SK-N-SH (cell line): Measurements from ENCODE around the gene LRP1-AS. TPM values are rescaled to one million over a fixed set of nuclear protein-coding genes. Genes with fewer than 3 reads are reported as not detected.

Experiments used
- CTCF ChIA-PET: fragments of 300-600, 350-600 bp; formaldehyde crosslinking; extraction: SDS; loops from one replicate; lab custom pipeline; 2021; lab: Yijun Ruan, JAX
- POLR2A ChIA-PET: fragments of 350-600 bp; sonication (Branson Sonifier 250); formaldehyde crosslinking; extraction: SDS; loops from one replicate; lab custom pipeline; 2020; ENCODE audit warnings: antibody characterized with exemption, inconsistent platforms; lab: Yijun Ruan, JAX
- DNase-seq: peaks from one replicate; pipeline ENCODE4 v3.0.0; 2012
- H2AFZ ChIP-seq: fragments of 200-600 bp; sonication (generic); 2 replicates; pipeline ENCODE4 v1.8.1; 2016; ENCODE audit warnings: antibody characterized with exemption, mild to moderate bottlenecking, low read depth
- H3F3A ChIP-seq: fragments of 200-600 bp; sonication (generic); replicated peaks from 2 replicates; pipeline ENCODE3; 2016; ENCODE audit warnings: antibody characterized with exemption, mild to moderate bottlenecking; ENCODE audit not compliant: insufficient read depth
- H3K27ac ChIP-seq, 2 experiments: fragments of 200-500 bp in 1 of 2; fragments of 200-600 bp in 1 of 2; sonication (Bioruptor generic) in 1 of 2; sonication (generic), shearing (Covaris generic) in 1 of 2; 2 replicates each; pipeline versions ENCODE4 v1.5.1 to v1.6.1; 2014 to 2016; ENCODE audit warnings: low read depth in 2 of 2, inconsistent platforms in 1 of 2, low read length in 1 of 2, mild to moderate bottlenecking in 1 of 2, mixed read lengths in 1 of 2
- H3K27me3 ChIP-seq: fragments of 200-600 bp; sonication (generic), shearing (Covaris generic); 2 replicates; pipeline ENCODE4 v1.6.1; 2016; ENCODE audit warnings: mixed run types; ENCODE audit not compliant: insufficient read depth
- H3K36me3 ChIP-seq, 2 experiments: fragments of 200-500 bp in 1 of 2; fragments of 200-600 bp in 1 of 2; sonication (Bioruptor generic) in 1 of 2; sonication (generic) in 1 of 2; replicated peaks in 1 of 2; 2 replicates each; pipeline versions ENCODE3 to v1.5.1; 2014 to 2016; ENCODE audit warnings: low read length in 1 of 2, mild to moderate bottlenecking in 1 of 2; ENCODE audit not compliant: insufficient read depth in 2 of 2, control insufficient read depth in 1 of 2
- H3K4me1 ChIP-seq, 2 experiments: fragments of 200-500 bp in 1 of 2; fragments of 200-600 bp in 1 of 2; sonication (Bioruptor generic) in 1 of 2; sonication (generic), shearing (Covaris generic) in 1 of 2; 2 replicates each; pipeline versions ENCODE4 v1.5.1 to v1.6.1; 2014 to 2016; ENCODE audit warnings: low read depth in 1 of 2, low read length in 1 of 2, mixed run types in 1 of 2; ENCODE audit not compliant: insufficient read depth in 2 of 2, control insufficient read depth in 1 of 2
- H3K4me2 ChIP-seq: fragments of 200-600 bp; sonication (generic), shearing (Covaris generic); 2 replicates; pipeline ENCODE4 v1.6.1; 2017; ENCODE audit warnings: mixed run types
- H3K4me3 ChIP-seq, 2 experiments: fragments of 200-500 bp in 1 of 2; fragments of 200-600 bp in 1 of 2; sonication (Bioruptor generic) in 1 of 2; sonication (generic), shearing (Covaris generic) in 1 of 2; 2 replicates each; pipeline versions ENCODE4 v1.5.1 to v1.8.1; 2014 to 2016; ENCODE audit warnings: low read depth in 2 of 2, inconsistent platforms in 1 of 2, low read length in 1 of 2, mild to moderate bottlenecking in 1 of 2, mixed read lengths in 1 of 2, moderate library complexity in 1 of 2
- H3K79me2 ChIP-seq: fragments of 200-600 bp; sonication (generic); 2 replicates; pipeline ENCODE4 v1.8.1; 2017; ENCODE audit warnings: mild to moderate bottlenecking; ENCODE audit not compliant: insufficient read depth
- H3K9ac ChIP-seq: fragments of 200-600 bp; sonication (generic); 2 replicates; pipeline ENCODE4 v1.6.1; 2017; ENCODE audit warnings: mixed run types
- H3K9me2 ChIP-seq: fragments of 200-600 bp; sonication (generic); 2 replicates; pipeline ENCODE4 v1.6.1; 2017; ENCODE audit warnings: mixed run types
- H3K9me3 ChIP-seq: fragments of 200-600 bp; sonication (generic); 2 replicates; pipeline ENCODE4 v1.6.1; 2017; ENCODE audit warnings: mixed run types, mild to moderate bottlenecking, moderate library complexity
- H4K20me1 ChIP-seq: fragments of 200-600 bp; sonication (generic); 2 replicates; pipeline ENCODE4 v1.6.1; 2017; ENCODE audit warnings: mild to moderate bottlenecking, mixed run types; ENCODE audit not compliant: insufficient read depth
- CHD2 ChIP-seq: fragments of 150-350 bp; IDR thresholded peaks from 2 replicates; pipeline ENCODE4 v1.6.1; 2018; ENCODE audit warnings: low read length; ENCODE audit not compliant: partially characterized antibody
- ELF1 ChIP-seq: IDR thresholded peaks from 2 replicates; pipeline ENCODE4 v1.4.0; 2012
- EP300 ChIP-seq, 2 experiments: IDR thresholded peaks; 2 replicates each; pipeline versions ENCODE4 v1.4.0 to v1.6.1; 2012; ENCODE audit warnings: borderline replicate concordance in 1 of 2, low read depth in 1 of 2, low read length in 1 of 2
- EZH2phosphoT487 ChIP-seq: fragments of 200-600 bp; sonication (generic); IDR thresholded peaks from 2 replicates; pipeline ENCODE4 v1.6.1; 2017; ENCODE audit warnings: low read depth, mixed run types, mild to moderate bottlenecking, antibody characterized with exemption, moderate library complexity, borderline replicate concordance
- FOXJ3 ChIP-seq: sonication (generic); formaldehyde crosslinking; IDR thresholded peaks from 2 replicates; pipeline ENCODE4 v1.5.1; 2020; ENCODE audit warnings: mild to moderate bottlenecking, missing genetic modification reagents
- FOXM1 ChIP-seq: IDR thresholded peaks from 2 replicates; pipeline ENCODE4 v1.4.0; 2012; ENCODE audit warnings: low read depth, mild to moderate bottlenecking
- GABPA ChIP-seq: IDR thresholded peaks from 2 replicates; pipeline ENCODE4 v1.4.0; 2012; ENCODE audit warnings: low read depth, mild to moderate bottlenecking
- GATA2 ChIP-seq: sonication (generic); formaldehyde crosslinking; IDR thresholded peaks from 2 replicates; pipeline ENCODE4 v1.5.0; 2020; ENCODE audit warnings: mild to moderate bottlenecking, missing genetic modification reagents
- MEF2A ChIP-seq: IDR thresholded peaks from 2 replicates; pipeline ENCODE4 v1.4.0; 2012; ENCODE audit warnings: low read depth, borderline replicate concordance
- MXI1 ChIP-seq: IDR thresholded peaks from 2 replicates; pipeline ENCODE4 v1.6.1; 2012; ENCODE audit warnings: mild to moderate bottlenecking, low read depth, low read length, improper control_type of control experiment
- PBX3 ChIP-seq: IDR thresholded peaks from 2 replicates; pipeline ENCODE4; 2012
- POLR2AphosphoS5 ChIP-seq: IDR thresholded peaks from 2 replicates; pipeline ENCODE4 v1.6.1; 2012; ENCODE audit warnings: low read depth, low read length
- RAD21 ChIP-seq: IDR thresholded peaks from 2 replicates; pipeline ENCODE4 v1.6.1; 2012; ENCODE audit warnings: mild to moderate bottlenecking, low read length
- RCOR1 ChIP-seq: fragments of 150-350 bp; IDR thresholded peaks from 2 replicates; pipeline ENCODE4 v1.6.1; 2017; ENCODE audit warnings: antibody characterized with exemption, low read length
- RFX5 ChIP-seq: IDR thresholded peaks from 2 replicates; pipeline ENCODE4 v1.6.1; 2012; ENCODE audit warnings: mild to moderate bottlenecking, improper control_type of control experiment, low read length
- RXRA ChIP-seq: IDR thresholded peaks from 2 replicates; pipeline ENCODE4 v1.4.0; 2012; ENCODE audit warnings: low read depth, mild to moderate bottlenecking, borderline replicate concordance
- TCF12 ChIP-seq: IDR thresholded peaks from 2 replicates; pipeline ENCODE4 v1.4.0; 2012
- TEAD4 ChIP-seq: IDR thresholded peaks from 2 replicates; pipeline ENCODE4 v1.4.0; 2012; ENCODE audit warnings: mild to moderate bottlenecking, borderline replicate concordance; ENCODE audit not compliant: insufficient read depth
- YY1 ChIP-seq: IDR thresholded peaks from 2 replicates; pipeline ENCODE4 v1.4.0; 2012; ENCODE audit warnings: low read depth, mild to moderate bottlenecking
- WGBS: methylation state at CpG from one replicate; pipeline ENCODE4 v1.1.6; 2017; ENCODE audit warnings: low lambda C conversion rate; 5-methylcytosine and 5-hydroxymethylcytosine counted together
- polyA plus RNA-seq, 3 experiments: library from polyadenylated mRNA; depleted of rRNA; stranded (reverse); fragments of >200 nt; gene quantifications; 2 replicates each; pipeline ENCODE4 v1.2.3, GENCODE V29; 2012
- TF ChIP-seq, protein P1 (sequence below): IDR thresholded peaks from 2 replicates; pipeline ENCODE4 v1.6.1; 2012; ENCODE audit warnings: mild to moderate bottlenecking, low read depth, low read length, moderate library complexity
- TF ChIP-seq, protein P2 (sequence below): IDR thresholded peaks from 2 replicates; pipeline ENCODE4 v1.4.0; 2012; ENCODE audit warnings: low read depth

Gene LRP1-AS
- polyA plus RNA-seq, 1 of the 3 experiments (the other 2 are of a cell fraction): not detected

GRCh38 chr12:57149245-57149900 lies 2.0 kb upstream of the LRP1-AS start:
- H3K9me2 ChIP-seq: no peaks in the 10 kb centered on the region
- no peaks in the 10 kb centered on the region for H3K9me3 ChIP-seq
- no peak overlapping the region for H2AFZ ChIP-seq
- peaks cover 8 to 41% of the 10 kb centered on the region in 2 experiments for H3K36me3 ChIP-seq
- no peak for DNase-seq
- ChIA-PET POLR2A (no interaction called here), CTCF (interaction anchor here (1.2 to 33.3 kb wide), 5 partner anchors 11 to 89 kb away, joined by 3 to 616 read pairs (median 7); partner anchors contain the start of gene LRP1)
- H4K20me1 ChIP-seq: peaks cover 5% of the 10 kb centered on the region; the same call in 1 of the 2 replicates
- H3K4me2 ChIP-seq: 0 out of 2 replicates have a peak overlapping the region, but pooled peaks have one; percentile 8
- peaks cover 35 to 59% of the 10 kb centered on the region in 2 experiments for H3K4me1 ChIP-seq
- TF ChIP-seq EP300 (IDR thresholded peaks at IDR 0.05; ENCODE audit: borderline replicate concordance in 1 of 2, low read depth in 1 of 2, low read length in 1 of 2) (no peak), POLR2AphosphoS5 (no peak), RCOR1 (no peak), GATA2 (CRISPR knock-in tag) (no peak), TEAD4 (no peak), GABPA (no peak), RAD21 (no peak), RFX5 (no peak), RXRA (no peak), EZH2phosphoT487 (no peak), YY1 (no peak), FOXM1 (no peak), MXI1 (no peak)
- no peak overlapping the region for H3K4me3 ChIP-seq
- peaks cover 22% of the 10 kb centered on the region for H3F3A ChIP-seq
- H3K9ac ChIP-seq: no peak overlapping the region
- H3K27me3 ChIP-seq: no peaks in the 10 kb centered on the region
- H3K79me2 ChIP-seq: no peaks in the 10 kb centered on the region
- 83% methylated on average over 13 of the region's 13 CpGs for WGBS
- H3K27ac ChIP-seq: peak overlapping the region in 1 of 2 experiments; percentile 4; a peak in 1 of 4 replicates

GRCh38 chr12:57148469-57149244 lies 1.2 kb upstream of the LRP1-AS start:
- ChIA-PET POLR2A (interaction anchor here (1.5 kb wide), 1 partner anchor 21 kb away, joined by 5 read pairs; the partner anchor contains the start of gene LRP1), CTCF (interaction anchor here (1.1 to 33.3 kb wide), 5 partner anchors 12 to 36 kb away, joined by 3 to 616 read pairs (median 7); partner anchors contain the start of gene LRP1)
- 76% methylated on average over 4 of the region's 4 CpGs for WGBS
- no peak overlapping the region for H3K9ac ChIP-seq
- peaks cover 35 to 53% of the 10 kb centered on the region in 2 experiments for H3K4me1 ChIP-seq
- TF ChIP-seq FOXJ3 (CRISPR knock-in tag) (no peak), MEF2A (no peak), TEAD4 (no peak), CHD2 (no peak), RAD21 (no peak), TCF12 (no peak), POLR2AphosphoS5 (no peak), PBX3 (no peak), ELF1 (no peak)
- TF ChIP-seq, protein P1, sequence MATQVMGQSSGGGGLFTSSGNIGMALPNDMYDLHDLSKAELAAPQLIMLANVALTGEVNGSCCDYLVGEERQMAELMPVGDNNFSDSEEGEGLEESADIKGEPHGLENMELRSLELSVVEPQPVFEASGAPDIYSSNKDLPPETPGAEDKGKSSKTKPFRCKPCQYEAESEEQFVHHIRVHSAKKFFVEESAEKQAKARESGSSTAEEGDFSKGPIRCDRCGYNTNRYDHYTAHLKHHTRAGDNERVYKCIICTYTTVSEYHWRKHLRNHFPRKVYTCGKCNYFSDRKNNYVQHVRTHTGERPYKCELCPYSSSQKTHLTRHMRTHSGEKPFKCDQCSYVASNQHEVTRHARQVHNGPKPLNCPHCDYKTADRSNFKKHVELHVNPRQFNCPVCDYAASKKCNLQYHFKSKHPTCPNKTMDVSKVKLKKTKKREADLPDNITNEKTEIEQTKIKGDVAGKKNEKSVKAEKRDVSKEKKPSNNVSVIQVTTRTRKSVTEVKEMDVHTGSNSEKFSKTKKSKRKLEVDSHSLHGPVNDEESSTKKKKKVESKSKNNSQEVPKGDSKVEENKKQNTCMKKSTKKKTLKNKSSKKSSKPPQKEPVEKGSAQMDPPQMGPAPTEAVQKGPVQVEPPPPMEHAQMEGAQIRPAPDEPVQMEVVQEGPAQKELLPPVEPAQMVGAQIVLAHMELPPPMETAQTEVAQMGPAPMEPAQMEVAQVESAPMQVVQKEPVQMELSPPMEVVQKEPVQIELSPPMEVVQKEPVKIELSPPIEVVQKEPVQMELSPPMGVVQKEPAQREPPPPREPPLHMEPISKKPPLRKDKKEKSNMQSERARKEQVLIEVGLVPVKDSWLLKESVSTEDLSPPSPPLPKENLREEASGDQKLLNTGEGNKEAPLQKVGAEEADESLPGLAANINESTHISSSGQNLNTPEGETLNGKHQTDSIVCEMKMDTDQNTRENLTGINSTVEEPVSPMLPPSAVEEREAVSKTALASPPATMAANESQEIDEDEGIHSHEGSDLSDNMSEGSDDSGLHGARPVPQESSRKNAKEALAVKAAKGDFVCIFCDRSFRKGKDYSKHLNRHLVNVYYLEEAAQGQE: no peak
- TF ChIP-seq, protein P2, sequence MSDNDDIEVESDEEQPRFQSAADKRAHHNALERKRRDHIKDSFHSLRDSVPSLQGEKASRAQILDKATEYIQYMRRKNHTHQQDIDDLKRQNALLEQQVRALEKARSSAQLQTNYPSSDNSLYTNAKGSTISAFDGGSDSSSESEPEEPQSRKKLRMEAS: no peak
- peaks cover 5% of the 10 kb centered on the region; the same call in 1 of the 2 replicates for H4K20me1 ChIP-seq
- no peaks in the 10 kb centered on the region for H3K9me2 ChIP-seq
- no peak overlapping the region for H2AFZ ChIP-seq
- H3K36me3 ChIP-seq: peaks cover 13 to 42% of the 10 kb centered on the region in 2 experiments
- 0 out of 2 replicates have a peak overlapping the region, but pooled peaks have one; percentile 8 for H3K4me2 ChIP-seq
- H3F3A ChIP-seq: peaks cover 22% of the 10 kb centered on the region
- H3K27me3 ChIP-seq: no peaks in the 10 kb centered on the region
- no peak overlapping the region for H3K4me3 ChIP-seq
- DNase-seq: no peak
- H3K27ac ChIP-seq: peak overlapping the region in 1 of 2 experiments; percentile 2; a peak in 1 of 4 replicates
- no peaks in the 10 kb centered on the region for H3K79me2 ChIP-seq
- no peaks in the 10 kb centered on the region for H3K9me3 ChIP-seq
